Naive thymus-derived CD4-positive, alpha-beta T cell (primary cell): ENCODE measurements around the gene PSORS1C2. TPM values are rescaled to one million over a fixed set of nuclear protein-coding genes. Genes with fewer than 3 reads are reported as not detected.

Experiments
- ATAC-seq: fragments of 150-1000 bp; cut with Tn5 transposase; 2 replicates; pipeline ENCODE4 v1.10.0; 2021; ENCODE audit warnings: mild to moderate bottlenecking, moderate library complexity
- CTCF ChIA-PET: fragments of 350-600 bp; sonication (Branson Sonifier 250); formaldehyde crosslinking; loops from one replicate; lab custom pipeline; 2021; ENCODE audit warnings: antibody characterized with exemption; lab: Charles Lee
- POLR2A ChIA-PET: fragments of 350-600 bp; sonication (Branson Sonifier 250); formaldehyde crosslinking; loops from one replicate; lab custom pipeline; 2021; ENCODE audit warnings: antibody characterized with exemption, inconsistent platforms; lab: Charles Lee
- DNase-seq, 9 donors: peaks; one replicate each; pipeline versions ENCODE4 v3.0.0 to v3.0.0-alpha.2; 2020 to 2022; ENCODE audit warnings: mixed read lengths in 1 of 9
- H3K27ac ChIP-seq: one replicate; pipeline ENCODE4 v1.7.0; 2013; ENCODE audit warnings: mild to moderate bottlenecking, low read depth, low read length, moderate library complexity
- H3K27me3 ChIP-seq, 2 donors: one replicate each; pipeline ENCODE4 v1.7.0; 2013; ENCODE audit warnings: low read length in 2 of 2, mild to moderate bottlenecking in 2 of 2, moderate library complexity in 2 of 2; ENCODE audit not compliant: control insufficient read depth in 2 of 2, insufficient read depth in 2 of 2
- H3K36me3 ChIP-seq, 3 experiments: 1 replicate in 2 of 3; 2 replicates in 1 of 3; pipeline ENCODE4 v1.7.0; 2013; ENCODE audit warnings: low read length in 3 of 3, mild to moderate bottlenecking in 3 of 3, moderate library complexity in 1 of 3; ENCODE audit not compliant: insufficient read depth in 3 of 3, control insufficient read depth in 2 of 3
- H3K4me1 ChIP-seq, 2 donors: one replicate each; pipeline ENCODE4 v1.7.0; 2013; ENCODE audit warnings: low read length in 2 of 2, mild to moderate bottlenecking in 2 of 2, moderate library complexity in 1 of 2; ENCODE audit not compliant: control insufficient read depth in 2 of 2, insufficient read depth in 2 of 2
- H3K4me3 ChIP-seq: 2 replicates; pipeline ENCODE4 v1.7.0; 2013; ENCODE audit warnings: mild to moderate bottlenecking, low read length
- H3K9me3 ChIP-seq, 3 experiments: 1 replicate in 2 of 3; 2 replicates in 1 of 3; pipeline ENCODE4 v1.7.0; 2013; ENCODE audit warnings: low read length in 3 of 3; ENCODE audit not compliant: control insufficient read depth in 2 of 3
- H3K27ac Mint-ChIP-seq, 9 donors: one replicate each; pipeline ENCODE4 v1.8.0; 2020 to 2022; ENCODE audit warnings: mixed read lengths in 9 of 9, mild to moderate bottlenecking in 8 of 9, moderate library complexity in 5 of 9, inconsistent platforms in 2 of 9
- H3K27me3 Mint-ChIP-seq, 5 donors: one replicate each; pipeline ENCODE4 v1.8.0; 2021 to 2022; ENCODE audit warnings: mixed read lengths in 5 of 5, mild to moderate bottlenecking in 1 of 5
- H3K36me3 Mint-ChIP-seq, 5 donors: one replicate each; pipeline ENCODE4 v1.8.0; 2020 to 2022; ENCODE audit warnings: mixed read lengths in 5 of 5, mild to moderate bottlenecking in 3 of 5, inconsistent platforms in 1 of 5
- H3K4me1 Mint-ChIP-seq, 7 donors: one replicate each; pipeline ENCODE4 v1.8.0; 2020 to 2022; ENCODE audit warnings: mixed read lengths in 7 of 7, mild to moderate bottlenecking in 3 of 7, inconsistent platforms in 1 of 7
- H3K4me3 Mint-ChIP-seq, 10 donors: one replicate each; pipeline ENCODE4 v1.8.0; 2020 to 2022; ENCODE audit warnings: mild to moderate bottlenecking in 10 of 10, mixed read lengths in 10 of 10, moderate library complexity in 6 of 10, inconsistent platforms in 2 of 10
- H3K9me3 Mint-ChIP-seq, 11 donors: one replicate each; pipeline ENCODE4 v1.8.0; 2020 to 2022; ENCODE audit warnings: mixed read lengths in 11 of 11, mild to moderate bottlenecking in 4 of 11, inconsistent platforms in 1 of 11, moderate library complexity in 1 of 11
- intact Hi-C, 2 donors: fragments of 100-400 bp; cut with micrococcal nuclease; formaldehyde crosslinking; loops; one replicate each; pipeline ENCODE4 v1.15.1; 2023
- polyA plus RNA-seq, 2 donors: library from polyadenylated mRNA; unstranded; fragments of 300-500 nt; fragmentation: Illumina TruSeq; gene quantifications; one replicate each; pipeline ENCODE4 v1.2.3, GENCODE V29; 2021
- total RNA-seq, 6 experiments: library from RNA in 5 of 6; stranded (reverse) in 5 of 6; gene quantifications; 1 replicate in 5 of 6; 2 replicates in 1 of 6; pipeline ENCODE4 v1.2.3 and lab custom pipeline; 2021 to 2026

Gene PSORS1C2
- total and polyA plus RNA-seq, 7 experiments from 2014 or later: not detected

DNA sequence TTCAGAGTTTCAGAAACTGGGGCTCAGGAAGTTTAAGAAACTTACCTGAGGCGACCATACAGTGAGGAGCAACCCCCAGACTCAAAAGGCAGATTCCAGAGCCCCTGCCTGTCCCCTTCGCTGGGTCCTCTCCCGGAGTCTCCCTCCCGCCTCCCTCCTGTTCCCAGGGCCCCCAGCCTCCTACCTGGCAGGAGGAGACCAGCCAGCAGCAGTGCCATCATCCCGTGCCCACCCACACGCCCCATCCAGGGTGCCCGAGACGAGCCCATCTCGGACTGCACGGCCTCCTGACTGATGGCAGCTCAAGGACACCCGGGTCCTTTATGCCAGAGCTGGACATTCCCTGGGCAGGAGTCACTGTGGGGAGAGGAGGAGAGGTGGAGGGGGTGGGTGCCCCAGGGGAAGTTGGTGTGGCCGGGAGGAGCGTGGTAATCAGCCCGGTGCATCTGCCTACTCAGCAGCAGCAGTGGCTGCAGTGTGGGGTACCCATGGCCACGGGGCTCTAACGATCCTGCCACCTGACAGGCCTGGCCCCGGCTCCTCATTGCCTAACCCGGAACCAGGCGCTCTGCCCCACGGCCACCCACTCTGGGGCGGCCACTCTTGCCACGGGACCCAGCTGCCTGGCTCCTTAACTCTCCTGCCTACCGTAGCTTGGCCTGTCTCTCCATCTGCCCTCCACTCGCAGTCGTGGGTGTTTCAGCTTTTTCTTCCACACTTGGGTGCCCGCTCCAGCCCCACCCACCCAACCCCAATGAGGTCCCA lies 18.5 kb downstream of the PSORS1C2 start, which contains the start of gene CDSN:
TSS of gene CDSN (minus strand) at position 296 of the 765 bp plus-strand sequence. CDS start at position 269, 27 bp downstream.
- H3K9me3 ChIP-seq: no peaks in the 10 kb centered on the region
- DNase-seq: no peak
- H3K4me1 Mint-ChIP-seq: peaks cover 0 to 7% (median 0%) of the 10 kb centered on the region in 7 donors
- no peaks in the 10 kb centered on the region for H3K9me3 Mint-ChIP-seq
- H3K27ac Mint-ChIP-seq: peak within 1 kb of the TSS in 1 of 9 donors; percentile 19
- ChIA-PET POLR2A (interaction anchor here (0.6 kb wide), 1 partner anchor 8 kb away, joined by 3 read pairs; no protein-coding TSS in a partner anchor), CTCF (no interaction called here)
- no peak within 1 kb of the TSS for H3K27ac ChIP-seq
- H3K4me3 Mint-ChIP-seq: no peak within 1 kb of the TSS
- H3K36me3 ChIP-seq: no peaks in the 10 kb centered on the region
- H3K36me3 Mint-ChIP-seq: no peaks in the 10 kb centered on the region
- intact Hi-C loops: no loop called here
- H3K27me3 Mint-ChIP-seq: peaks cover 0 to 16% (median 9%) of the 10 kb centered on the region in 5 donors
- H3K4me1 ChIP-seq: no peaks in the 10 kb centered on the region
- ATAC-seq: no peak
- H3K27me3 ChIP-seq: no peaks in the 10 kb centered on the region
- no peak within 1 kb of the TSS for H3K4me3 ChIP-seq

DNA sequence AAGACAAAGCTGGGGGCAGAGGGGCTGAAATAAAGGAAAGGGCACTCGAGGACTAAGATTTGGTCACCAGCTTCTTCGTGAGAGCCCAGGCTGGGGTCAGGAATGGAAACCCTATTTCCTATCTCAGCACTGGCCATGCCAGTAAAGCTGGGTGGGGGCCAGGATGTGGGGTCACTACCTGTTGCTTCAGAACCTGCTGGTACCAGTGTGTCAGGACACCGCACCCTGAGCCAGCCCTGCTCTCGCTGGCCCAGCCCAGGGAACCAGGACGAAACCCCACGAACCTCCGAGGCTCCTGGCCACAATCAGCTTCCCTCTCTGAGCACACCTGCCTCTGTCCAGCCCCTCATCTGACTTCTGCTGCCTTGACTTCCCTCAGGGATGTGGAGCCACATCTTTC lies 20.7 kb downstream of the PSORS1C2 start:
- ChIA-PET POLR2A (no interaction called here), CTCF (interaction anchor here (0.6 to 5.3 kb wide), 2 partner anchors 31 to 67 kb away, joined by 3 to 27 read pairs; no protein-coding TSS in a partner anchor)
- H3K27me3 Mint-ChIP-seq: peaks cover 0 to 17% (median 9%) of the 10 kb centered on the region in 5 donors
- no peaks in the 10 kb centered on the region for H3K27me3 ChIP-seq
- peaks cover 0 to 12% (median 5%) of the 10 kb centered on the region in 7 donors for H3K4me1 Mint-ChIP-seq
- H3K27ac Mint-ChIP-seq: no peak overlapping the region
- H3K9me3 ChIP-seq: no peaks in the 10 kb centered on the region
- intact Hi-C loops: no loop called here
- H3K4me1 ChIP-seq: no peaks in the 10 kb centered on the region
- H3K9me3 Mint-ChIP-seq: no peaks in the 10 kb centered on the region
- H3K36me3 Mint-ChIP-seq: no peaks in the 10 kb centered on the region
- ATAC-seq: no peak
- no peaks in the 10 kb centered on the region for H3K36me3 ChIP-seq
- no peak for DNase-seq
- no peak overlapping the region for H3K4me3 ChIP-seq
- H3K27ac ChIP-seq: no peak overlapping the region
- H3K4me3 Mint-ChIP-seq: no peak overlapping the region

DNA sequence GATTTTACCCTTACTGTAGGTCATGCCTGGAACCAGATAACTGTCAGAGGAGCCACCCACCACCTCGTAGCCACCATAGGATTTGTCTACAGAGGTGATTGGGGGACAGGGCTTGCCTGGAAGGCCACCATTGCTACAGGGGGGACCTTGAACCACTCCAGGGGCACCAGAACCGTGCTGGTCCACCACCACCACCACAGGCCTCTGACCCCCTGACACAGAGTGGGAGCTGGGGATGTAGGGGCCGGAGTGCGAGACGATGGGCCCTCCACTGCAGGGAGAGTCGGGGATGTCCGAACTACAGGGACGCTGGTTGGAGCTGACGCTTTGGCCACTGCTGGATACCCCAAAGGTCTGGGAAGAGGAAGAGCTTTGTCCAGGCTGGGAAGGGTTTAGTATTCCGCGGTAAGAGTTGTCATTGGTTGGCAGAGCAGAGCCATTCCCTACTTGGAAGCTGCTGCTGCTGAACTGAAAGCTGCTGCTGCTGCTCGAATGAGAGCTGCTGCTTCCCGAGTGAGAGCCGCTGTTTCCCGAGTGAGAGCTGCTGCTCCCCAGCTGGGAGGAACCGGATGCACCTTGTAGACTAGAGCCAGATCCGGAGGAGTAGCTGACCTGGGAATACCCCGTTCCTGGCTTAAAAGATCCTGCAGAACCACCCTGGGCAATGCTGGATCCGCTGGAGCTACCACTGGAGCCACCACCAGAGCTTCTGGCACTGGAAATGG lies 22.0 kb downstream of the PSORS1C2 start:
- ChIA-PET CTCF (interaction anchor here (0.5 to 5.3 kb wide), 12 partner anchors 9 to 717 kb away, joined by 3 to 27 read pairs (median 5); no protein-coding TSS in a partner anchor), POLR2A (interaction anchor here (0.6 to 1.2 kb wide), 2 partner anchors 21 to 404 kb away, joined by 3 to 4 read pairs; no protein-coding TSS in a partner anchor)
- H3K36me3 ChIP-seq: no peaks in the 10 kb centered on the region
- no peaks in the 10 kb centered on the region for H3K27me3 ChIP-seq
- H3K4me1 ChIP-seq: no peaks in the 10 kb centered on the region
- H3K27ac ChIP-seq: no peak overlapping the region
- H3K36me3 Mint-ChIP-seq: no peaks in the 10 kb centered on the region
- ATAC-seq: no peak
- H3K9me3 Mint-ChIP-seq: no peaks in the 10 kb centered on the region
- no peak for DNase-seq
- H3K4me3 Mint-ChIP-seq: no peak overlapping the region
- H3K27ac Mint-ChIP-seq: no peak overlapping the region
- H3K4me1 Mint-ChIP-seq: peaks cover 0 to 12% (median 5%) of the 10 kb centered on the region in 7 donors
- no peaks in the 10 kb centered on the region for H3K9me3 ChIP-seq
- H3K4me3 ChIP-seq: no peak overlapping the region
- intact Hi-C loops: no loop called here
- H3K27me3 Mint-ChIP-seq: peaks cover 0 to 19% (median 9%) of the 10 kb centered on the region in 5 donors

DNA sequence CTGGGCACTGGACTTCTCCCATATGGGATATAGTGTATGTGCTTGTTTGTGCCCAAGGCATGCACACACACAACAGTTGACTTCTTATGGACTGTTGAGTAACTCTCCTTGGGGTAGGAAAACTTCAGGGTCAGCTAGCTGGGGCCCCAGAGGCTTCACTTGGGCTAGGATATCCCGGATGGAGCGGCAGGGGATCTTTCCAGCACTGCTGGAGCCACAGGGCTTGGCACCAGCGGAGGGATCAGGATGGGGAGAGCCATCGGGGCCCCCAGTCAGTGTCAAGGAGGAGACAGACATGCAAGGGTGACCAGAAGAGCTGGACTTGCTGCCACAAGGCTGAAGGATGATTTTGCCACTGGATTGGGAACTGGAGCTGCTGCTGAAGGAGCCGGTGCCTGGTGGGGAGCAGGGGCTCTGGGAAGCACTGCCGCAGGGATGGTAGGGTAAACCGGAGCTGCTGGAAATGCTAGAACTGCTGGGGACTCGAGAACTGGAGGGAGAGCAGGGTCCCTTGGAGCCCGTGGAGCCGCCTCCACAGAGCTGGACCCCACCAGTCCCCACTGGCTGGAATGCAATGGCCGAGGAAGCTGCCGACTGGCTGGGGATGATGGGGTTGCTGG lies 22.8 kb downstream of the PSORS1C2 start:
- no peaks in the 10 kb centered on the region for H3K9me3 Mint-ChIP-seq
- DNase-seq (no peak), ATAC-seq (no peak)
- peaks cover 0 to 19% (median 9%) of the 10 kb centered on the region in 5 donors for H3K27me3 Mint-ChIP-seq
- Histone ChIP-seq H3K9me3 (no peaks in the 10 kb centered on the region), H3K27me3 (no peaks in the 10 kb centered on the region), H3K36me3 (no peaks in the 10 kb centered on the region), H3K4me1 (no peaks in the 10 kb centered on the region), H3K4me3 (no peak overlapping the region), H3K27ac (no peak overlapping the region)
- POLR2A ChIA-PET: interaction anchor here (1.2 to 2.6 kb wide), 2 partner anchors 20 to 22 kb away, joined by 4 to 11 read pairs; no protein-coding TSS in a partner anchor
- peaks cover 0 to 12% (median 5%) of the 10 kb centered on the region in 7 donors for H3K4me1 Mint-ChIP-seq
- CTCF ChIA-PET: interaction anchor here (0.6 to 5.3 kb wide), 15 partner anchors 10 to 353 kb away, joined by 3 to 27 read pairs (median 4); no protein-coding TSS in a partner anchor
- no peak overlapping the region for H3K4me3 Mint-ChIP-seq
- peak overlapping the region in 1 of 9 donors; percentile 76 for H3K27ac Mint-ChIP-seq
- intact Hi-C loops: loop anchor here in 1 of 2 donors (1.0 kb wide), 5 partner anchors 22 to 201 kb away; no protein-coding TSS in a partner anchor
- H3K36me3 Mint-ChIP-seq: no peaks in the 10 kb centered on the region

DNA sequence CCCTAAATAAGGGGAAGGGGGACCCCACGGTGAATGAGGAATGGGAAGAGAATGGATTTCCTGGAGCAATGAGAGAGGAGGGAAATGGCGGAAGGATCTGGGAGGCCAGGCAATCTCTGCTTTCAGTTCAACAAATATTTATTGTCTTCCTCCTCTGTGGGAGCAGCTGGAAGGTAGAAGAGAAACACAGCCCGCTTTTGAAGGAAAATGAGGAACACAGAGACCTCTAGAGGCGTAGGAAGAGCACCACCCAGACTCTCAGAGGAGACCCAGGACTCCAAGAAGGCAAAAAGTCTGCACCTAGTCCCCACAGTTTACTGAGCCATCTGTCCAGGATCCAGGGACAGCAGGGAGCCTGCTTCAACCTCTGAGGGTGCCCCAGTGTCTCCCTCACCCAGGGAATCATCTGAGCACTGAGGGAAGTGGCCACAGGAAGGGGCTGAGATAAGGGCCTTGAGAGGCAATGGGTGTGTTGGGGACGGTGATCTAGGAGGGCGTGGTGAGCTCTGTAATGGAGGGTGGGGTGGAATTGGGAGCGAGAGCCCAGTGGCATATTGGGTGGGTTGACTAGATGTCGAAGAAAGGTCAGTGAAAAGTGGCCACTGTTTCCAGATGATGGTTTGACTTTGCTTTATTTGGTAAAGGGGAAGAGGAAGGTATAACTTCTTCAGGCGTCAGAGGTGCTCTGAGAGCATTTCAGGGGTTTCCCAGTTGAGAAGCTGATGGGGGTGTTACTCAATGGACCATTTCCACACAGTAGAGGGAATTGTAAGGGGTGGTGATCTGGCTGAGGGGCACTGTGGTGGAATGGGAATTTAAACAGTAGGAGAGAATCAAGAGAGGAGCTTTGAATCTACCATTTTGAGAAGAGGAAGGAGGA lies 23.7 kb downstream of the PSORS1C2 start:
- Mint-ChIP-seq H3K36me3 (no peaks in the 10 kb centered on the region), H3K27me3 (peaks cover 0 to 24% (median 9%) of the 10 kb centered on the region in 5 donors), H3K9me3 (no peaks in the 10 kb centered on the region), H3K4me1 (peaks cover 0 to 12% (median 5%) of the 10 kb centered on the region in 7 donors), H3K27ac (peak overlapping the region in 2 of 9 donors; percentile 32 to 76), H3K4me3 (peak overlapping the region in 2 of 10 donors; percentile 28 to 46)
- Histone ChIP-seq H3K9me3 (no peaks in the 10 kb centered on the region), H3K27ac (no peak overlapping the region), H3K27me3 (no peaks in the 10 kb centered on the region), H3K4me3 (no peak overlapping the region), H3K36me3 (no peaks in the 10 kb centered on the region), H3K4me1 (no peaks in the 10 kb centered on the region)
- CTCF ChIA-PET: interaction anchor here (0.6 to 5.3 kb wide), 14 partner anchors 11 to 353 kb away, joined by 3 to 27 read pairs (median 4); no protein-coding TSS in a partner anchor
- DNase-seq (peak in 3 of 9 donors; percentile 23 to 45 (median 23)), ATAC-seq (no peak)
- POLR2A ChIA-PET: interaction anchor here (0.7 to 2.6 kb wide), 5 partner anchors 12 to 1482 kb away, joined by 3 to 11 read pairs (median 4); no protein-coding TSS in a partner anchor
- intact Hi-C loops: loop anchor here in 1 of 2 donors (1.0 kb wide), 5 partner anchors 21 to 200 kb away; no protein-coding TSS in a partner anchor
